ENCODE measurements around the gene LRRC4C. TPM values are rescaled to one million over a fixed set of nuclear protein-coding genes. Genes with fewer than 3 reads are reported as not detected.

Gene LRRC4C
- total RNA-seq, 1 donor from 2014 or later = not detected

- DNase-seq (ENCODE audit: low read depth, low spot score) = no peak
These were observed 337.9 kb downstream of the LRRC4C start for GRCh38 chr11:41121600-41121999.

- DNase-seq (ENCODE audit: low read depth, low spot score) = no peak
These were observed 340.0 kb downstream of the LRRC4C start for GRCh38 chr11:41119484-41119883.

GRCh38 chr11:41118521-41118920 lies 340.9 kb downstream of the LRRC4C start:
- no peak for DNase-seq (ENCODE audit: low read depth, low spot score)

- DNase-seq (ENCODE audit: low read depth, low spot score) = no peak
These were observed 342.5 kb downstream of the LRRC4C start for GRCh38 chr11:41116970-41117369.

GRCh38 chr11:41115066-41115465 lies 344.4 kb downstream of the LRRC4C start:
- no peak for DNase-seq (ENCODE audit: low read depth, low spot score)

GRCh38 chr11:41113160-41113559 lies 346.3 kb downstream of the LRRC4C start:
- no peak for DNase-seq (ENCODE audit: low read depth, low spot score)

- DNase-seq (ENCODE audit: low read depth, low spot score) = no peak
These were observed 348.9 kb downstream of the LRRC4C start for GRCh38 chr11:41110527-41110926.

- DNase-seq (ENCODE audit: low read depth, low spot score) = no peak
These were observed 357.0 kb downstream of the LRRC4C start for GRCh38 chr11:41102471-41102870.

- no peak for DNase-seq (ENCODE audit: low read depth, low spot score)
These were observed 359.8 kb downstream of the LRRC4C start for GRCh38 chr11:41099654-41100053.

GRCh38 chr11:41085123-41085522 lies 374.3 kb downstream of the LRRC4C start:
- no peak for DNase-seq (ENCODE audit: low read depth, low spot score)

GRCh38 chr11:41081756-41082285 lies 377.6 kb downstream of the LRRC4C start:
- DNase-seq (ENCODE audit: low read depth, low spot score) = no peak

- DNase-seq (ENCODE audit: low read depth, low spot score) = no peak
These were observed 385.1 kb downstream of the LRRC4C start for GRCh38 chr11:41074318-41074717.

GRCh38 chr11:41065432-41065831 lies 394.0 kb downstream of the LRRC4C start:
- no peak for DNase-seq (ENCODE audit: low read depth, low spot score)

GRCh38 chr11:41058138-41058537 lies 401.3 kb downstream of the LRRC4C start:
- DNase-seq (ENCODE audit: low read depth, low spot score) = no peak

GRCh38 chr11:41056892-41057569 lies 402.4 kb downstream of the LRRC4C start:
- DNase-seq (ENCODE audit: low read depth, low spot score) = no peak

GRCh38 chr11:41053894-41054293 lies 405.6 kb downstream of the LRRC4C start:
- DNase-seq (ENCODE audit: low read depth, low spot score) = no peak

GRCh38 chr11:41051919-41052635 lies 407.4 kb downstream of the LRRC4C start:
- DNase-seq (ENCODE audit: low read depth, low spot score) = no peak

GRCh38 chr11:41050791-41051190 lies 408.7 kb downstream of the LRRC4C start:
- DNase-seq (ENCODE audit: low read depth, low spot score) = no peak

GRCh38 chr11:41047229-41047628 lies 412.2 kb downstream of the LRRC4C start:
- DNase-seq (ENCODE audit: low read depth, low spot score) = no peak

- no peak for DNase-seq (ENCODE audit: low read depth, low spot score)
These were observed 414.2 kb downstream of the LRRC4C start for GRCh38 chr11:41045266-41045665.

- DNase-seq (ENCODE audit: low read depth, low spot score) = no peak
These were observed 414.7 kb downstream of the LRRC4C start for GRCh38 chr11:41044747-41045146.

GRCh38 chr11:41042688-41043087 lies 416.8 kb downstream of the LRRC4C start:
- DNase-seq (ENCODE audit: low read depth, low spot score) = no peak

GRCh38 chr11:41040474-41040873 lies 419.0 kb downstream of the LRRC4C start:
- no peak for DNase-seq (ENCODE audit: low read depth, low spot score)

All from pulmonary artery endothelial cell (primary cell).